Measurements from ENCODE around the gene NPIPB12. TPM values are rescaled to one million over a fixed set of nuclear protein-coding genes. Genes with fewer than 3 reads are reported as not detected.
"Not testable (repeated sequence)": the region's sequence is repeated elsewhere in the genome, so short reads cannot be mapped to it uniquely, and the experiment has no call there.

Gene NPIPB12
- total RNA-seq, 1 donor, result 30.4 TPM

DNA sequence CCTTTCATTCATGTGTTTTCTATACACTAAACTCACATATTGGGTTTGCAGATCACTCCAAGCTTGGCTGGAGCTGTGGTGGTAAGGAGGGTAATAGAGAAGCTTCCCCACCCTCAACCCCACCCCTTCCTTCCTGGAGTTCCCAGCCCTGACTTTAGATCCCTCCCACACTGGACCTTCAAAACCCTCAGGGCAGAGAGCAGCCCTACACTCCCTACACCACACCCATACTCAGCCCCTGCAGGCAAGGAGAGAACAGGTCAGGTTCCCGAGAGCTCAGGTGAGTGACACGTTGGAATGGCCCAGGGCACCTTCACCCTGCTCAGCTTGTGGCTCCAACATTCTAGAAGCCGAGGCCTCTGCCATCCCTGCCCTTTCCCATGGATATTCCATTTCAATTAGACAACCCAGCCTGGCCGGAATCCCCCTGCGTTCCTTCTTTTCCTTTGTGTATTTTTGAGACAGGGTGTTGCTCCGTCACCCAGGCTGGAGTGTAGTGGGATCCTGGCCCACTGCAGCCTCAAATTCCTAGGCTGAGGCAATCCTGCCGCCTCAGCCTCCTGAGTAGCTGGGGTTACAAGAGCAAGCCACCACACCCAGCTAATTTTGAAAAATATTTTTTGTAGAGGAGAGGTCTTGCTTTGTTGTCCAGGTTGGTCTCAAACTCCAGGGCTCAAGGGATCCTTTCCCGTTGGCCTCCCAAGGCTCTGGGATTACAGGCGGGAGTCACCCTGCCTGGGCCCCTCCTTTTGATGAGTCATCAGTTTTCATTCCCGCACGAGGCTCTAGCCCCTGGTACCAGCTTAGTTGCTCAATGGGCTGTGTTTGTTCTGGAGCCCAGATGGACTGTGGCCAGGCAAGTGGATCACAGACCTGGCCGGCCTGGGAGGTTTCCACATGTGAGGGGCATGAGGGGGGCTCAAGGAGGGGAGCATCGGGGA lies 46.2 kb downstream of the NPIPB12 start, which contains the start of gene SULT1A4:
Gene SULT1A4 (plus strand): TSS at position 208 of the 941 bp plus-strand sequence. CDS start 1,473 bp downstream, outside the sequence.
- not testable (repeated sequence) for H3K4me2 ChIP-seq (ENCODE audit: insufficient read depth, low read length); DNase-seq (ENCODE audit: insufficient read length, low spot score, missing footprints); H3K79me2 ChIP-seq (ENCODE audit: insufficient read depth, low read length); H3K27ac ChIP-seq (ENCODE audit: low read depth, low read length); H3K4me1 ChIP-seq (ENCODE audit: insufficient read depth, low read length); H2AFZ ChIP-seq (ENCODE audit: low read length); H4K20me1 ChIP-seq (ENCODE audit: insufficient read depth, low read length); H3K9me3 ChIP-seq (ENCODE audit: low read depth, low read length); H3K36me3 ChIP-seq (ENCODE audit: insufficient read depth, low read length); H3K27me3 ChIP-seq (ENCODE audit: insufficient read depth, low read length); H3K4me3 ChIP-seq (ENCODE audit: insufficient read depth, low read length)

DNA sequence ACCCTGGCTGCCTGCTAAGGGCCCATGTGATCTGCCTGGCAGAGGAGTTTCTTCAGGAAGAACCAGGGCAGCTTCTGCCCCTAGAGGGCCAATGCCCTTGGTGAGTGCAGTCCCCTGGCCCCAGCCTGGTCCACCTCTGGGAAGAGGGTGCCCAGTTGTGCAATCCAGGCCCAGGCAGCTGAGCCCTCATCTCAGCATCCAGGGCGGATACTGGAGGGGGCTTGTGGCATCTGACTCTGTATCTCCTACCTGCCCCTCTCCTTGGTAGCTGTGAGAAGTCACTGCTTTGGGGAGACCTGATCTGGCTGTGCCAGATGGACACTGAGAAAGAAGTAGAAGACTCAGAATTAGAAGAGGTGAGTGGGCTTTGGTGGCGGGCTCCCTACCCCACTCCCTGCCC lies 48.5 kb downstream of the NPIPB12 start:
- not testable (repeated sequence) for DNase-seq (ENCODE audit: insufficient read length, low spot score, missing footprints); H4K20me1 ChIP-seq (ENCODE audit: insufficient read depth, low read length); H3K27ac ChIP-seq (ENCODE audit: low read depth, low read length); H3K27me3 ChIP-seq (ENCODE audit: insufficient read depth, low read length); H3K4me2 ChIP-seq (ENCODE audit: insufficient read depth, low read length); H3K4me3 ChIP-seq (ENCODE audit: insufficient read depth, low read length); H2AFZ ChIP-seq (ENCODE audit: low read length); H3K4me1 ChIP-seq (ENCODE audit: insufficient read depth, low read length); H3K79me2 ChIP-seq (ENCODE audit: insufficient read depth, low read length); H3K36me3 ChIP-seq (ENCODE audit: insufficient read depth, low read length); H3K9me3 ChIP-seq (ENCODE audit: low read depth, low read length)

DNA sequence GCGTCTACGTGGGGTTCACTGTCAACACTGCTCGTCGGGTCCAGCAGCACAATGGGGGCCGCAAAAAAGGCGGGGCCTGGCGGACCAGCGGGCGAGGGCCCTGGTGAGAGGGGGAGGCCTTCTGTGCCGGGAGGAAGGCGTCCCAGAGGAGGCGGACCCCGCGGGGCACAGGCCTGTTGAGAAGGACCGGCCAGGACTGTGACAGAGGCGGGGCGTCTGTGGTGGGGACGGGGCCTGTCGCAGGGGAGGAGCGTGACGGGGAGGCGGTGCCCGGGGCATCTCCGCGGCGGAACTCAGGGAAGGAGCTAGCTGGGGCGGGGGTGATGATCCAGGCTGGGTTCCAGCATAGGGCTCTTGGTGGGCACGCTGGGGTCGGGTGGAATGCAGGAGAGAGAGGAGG lies 51.4 kb downstream of the NPIPB12 start:
- H3K79me2 ChIP-seq (ENCODE audit: insufficient read depth, low read length); H2AFZ ChIP-seq (ENCODE audit: low read length); H3K27me3 ChIP-seq (ENCODE audit: insufficient read depth, low read length); DNase-seq (ENCODE audit: insufficient read length, low spot score, missing footprints); H3K4me3 ChIP-seq (ENCODE audit: insufficient read depth, low read length); H3K9me3 ChIP-seq (ENCODE audit: low read depth, low read length); H3K36me3 ChIP-seq (ENCODE audit: insufficient read depth, low read length); H3K4me1 ChIP-seq (ENCODE audit: insufficient read depth, low read length); H4K20me1 ChIP-seq (ENCODE audit: insufficient read depth, low read length); H3K27ac ChIP-seq (ENCODE audit: low read depth, low read length); H3K4me2 ChIP-seq (ENCODE audit: insufficient read depth, low read length): not testable (repeated sequence)

DNA sequence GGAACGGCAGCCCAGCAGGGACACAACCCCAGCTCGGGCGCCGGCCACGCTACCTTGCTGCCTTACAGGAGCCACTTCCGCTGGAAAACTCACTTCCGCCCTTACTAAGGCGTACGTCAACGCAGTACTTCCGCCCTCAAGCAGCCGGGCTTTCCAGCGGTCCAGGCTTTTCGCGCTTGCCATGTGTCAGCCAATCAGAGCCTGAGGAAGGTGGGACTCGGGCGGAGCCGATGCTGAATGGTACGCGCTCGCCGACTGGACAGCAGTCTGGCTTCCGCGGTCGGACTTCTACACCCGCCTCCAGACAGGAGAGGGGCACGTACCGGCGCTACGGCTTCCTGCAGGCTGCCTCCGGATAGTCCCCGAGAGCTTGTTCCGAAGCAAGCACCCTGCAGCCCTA lies 51.9 kb downstream of the NPIPB12 start, which contains the start of the genes BOLA2 and SLX1B:
Gene BOLA2 (minus strand): TSS at position 83 of the 400 bp plus-strand sequence. CDS start 98 bp downstream, outside the sequence.
Gene SLX1B (plus strand): TSS at position 265 of the 400 bp plus-strand sequence.
- not testable (repeated sequence) for H2AFZ ChIP-seq (ENCODE audit: low read length); H3K4me1 ChIP-seq (ENCODE audit: insufficient read depth, low read length); H3K27ac ChIP-seq (ENCODE audit: low read depth, low read length); DNase-seq (ENCODE audit: insufficient read length, low spot score, missing footprints); H4K20me1 ChIP-seq (ENCODE audit: insufficient read depth, low read length); H3K36me3 ChIP-seq (ENCODE audit: insufficient read depth, low read length); H3K9me3 ChIP-seq (ENCODE audit: low read depth, low read length); H3K27me3 ChIP-seq (ENCODE audit: insufficient read depth, low read length); H3K4me2 ChIP-seq (ENCODE audit: insufficient read depth, low read length); H3K4me3 ChIP-seq (ENCODE audit: insufficient read depth, low read length); H3K79me2 ChIP-seq (ENCODE audit: insufficient read depth, low read length)

DNA sequence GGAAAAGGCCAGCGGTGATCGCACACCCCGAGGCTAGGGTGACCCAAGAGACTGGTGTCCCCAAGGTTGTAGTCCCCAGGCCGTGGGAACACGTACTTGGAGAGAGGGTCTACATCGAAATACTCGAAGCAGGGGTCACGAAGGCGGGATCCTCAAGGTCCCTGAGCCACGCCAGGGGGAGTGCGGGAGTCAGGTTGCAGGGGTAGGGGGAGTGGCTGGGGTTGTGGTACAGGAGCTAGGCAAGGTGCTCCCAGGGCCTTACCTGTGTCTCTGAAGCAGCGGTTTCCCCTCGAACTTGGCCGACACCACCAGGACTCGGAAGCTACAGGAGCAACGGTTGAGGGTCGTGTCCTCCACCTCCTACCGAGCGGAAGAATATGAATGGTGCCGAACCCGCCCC lies 52.5 kb downstream of the NPIPB12 start:
- DNase-seq (ENCODE audit: insufficient read length, low spot score, missing footprints); H3K79me2 ChIP-seq (ENCODE audit: insufficient read depth, low read length); H3K4me1 ChIP-seq (ENCODE audit: insufficient read depth, low read length); H3K27ac ChIP-seq (ENCODE audit: low read depth, low read length); H3K4me3 ChIP-seq (ENCODE audit: insufficient read depth, low read length); H2AFZ ChIP-seq (ENCODE audit: low read length); H3K27me3 ChIP-seq (ENCODE audit: insufficient read depth, low read length); H3K36me3 ChIP-seq (ENCODE audit: insufficient read depth, low read length); H4K20me1 ChIP-seq (ENCODE audit: insufficient read depth, low read length); H3K4me2 ChIP-seq (ENCODE audit: insufficient read depth, low read length); H3K9me3 ChIP-seq (ENCODE audit: low read depth, low read length): not testable (repeated sequence)

Small RNAs within 50 kb of the gene (small RNA-seq; reads per million reads assigned to genes)
- gene AC133555.2, result not detected

Other genes with a start within 250 kb of the NPIPB12 start
- gene NPIPB11, start 99.7 kb downstream of the NPIPB12 start, total RNA-seq, result 2.5 TPM in 1 of 2 replicates, not detected in the other
- gene BOLA2, start 52.1 kb downstream of the NPIPB12 start, total RNA-seq, result 13.3 and 19.9 TPM in 2 replicates
- 3.8 and 6.2 TPM in 2 replicates for gene SLX1B, start 51.9 kb downstream of the NPIPB12 start, total RNA-seq
- 0.36 and 1.2 TPM in 2 replicates for gene SULT1A4, start 46.5 kb downstream of the NPIPB12 start, total RNA-seq
- under 0.01 TPM in 1 of 2 replicates, not detected in the other for gene SPN, start 156.8 kb upstream of the NPIPB12 start, total RNA-seq
- gene QPRT, start 172.8 kb upstream of the NPIPB12 start, total RNA-seq, result 18.0 and 19.5 TPM in 2 replicates
- gene C16orf54, start 239.6 kb upstream of the NPIPB12 start, total RNA-seq, result 0.59 and 0.72 TPM in 2 replicates

All from osteoblast (primary cell).